HepG2 (cell line): ENCODE data around the gene S100A4. TPM values are rescaled to one million over a fixed set of nuclear protein-coding genes. Genes with fewer than 3 reads are reported as not detected.

Source experiments
- ATAC-seq: fragments of 200-7000 bp; cut with Tn5 transposase; 3 replicates; pipeline ENCODE4 v1.9.1; 2020; ENCODE audit warnings: mild to moderate bottlenecking, moderate library complexity
- BruUV-seq: library from RNA; stranded (reverse); fragments of 400-500 nt; replicated peaks from 2 replicates; lab custom pipeline; 2021; lab: Mats Ljungman, UMichigan
- CTCF ChIA-PET: fragments of 300-600 bp; formaldehyde crosslinking; extraction: SDS; loops from one replicate; lab custom pipeline; 2021; ENCODE audit warnings: low total read pairs, inconsistent platforms, low intra/inter-chr PET ratio; lab: Yijun Ruan, JAX
- POLR2A ChIA-PET: fragments of 350-600 bp; sonication (Branson Sonifier 250); formaldehyde crosslinking; loops from one replicate; lab custom pipeline; 2020; ENCODE audit warnings: antibody characterized with exemption, inconsistent platforms; lab: Yijun Ruan, JAX
- DNase-seq: peaks from one replicate; pipeline ENCODE4 v3.0.0-alpha.2; 2015; ENCODE audit warnings: low spot score
- FAIRE-seq: peaks from 3 replicates; lab custom pipeline; 2011; peaks lifted over from hg19 to GRCh38; lab: Jason Lieb, UNC
- H2AFZ ChIP-seq: one replicate; pipeline ENCODE4 v1.6.1; 2011; ENCODE audit warnings: low read length, inconsistent platforms
- H3K27ac ChIP-seq: fragments of 300-600 bp; 3 replicates; pipeline ENCODE4 v1.8.0; 2011; ENCODE audit warnings: mixed run types, mild to moderate bottlenecking, mixed read lengths, low read length, inconsistent platforms; ENCODE audit not compliant: insufficient read depth; ENCODE audit errors: extremely low read length
- H3K27me3 ChIP-seq, 2 experiments: fragments of 200-600 bp in 1 of 2; 2 replicates in 1 of 2; 3 replicates in 1 of 2; pipeline versions ENCODE4 v1.6.0 to v1.8.0; 2011; ENCODE audit warnings: low read length in 2 of 2, mild to moderate bottlenecking in 2 of 2, moderate library complexity in 2 of 2, inconsistent platforms in 1 of 2; ENCODE audit not compliant: insufficient read depth in 2 of 2, control insufficient read depth in 1 of 2
- H3K36me3 ChIP-seq, 2 experiments: fragments of 200-600 bp in 1 of 2; replicated peaks in 1 of 2; 2 replicates in 1 of 2; 3 replicates in 1 of 2; pipeline versions ENCODE4 v1.5.1 to v1.8.0; 2011; ENCODE audit warnings: low read length in 2 of 2, inconsistent platforms in 1 of 2; ENCODE audit not compliant: insufficient read depth in 2 of 2, control insufficient read depth in 1 of 2
- H3K4me1 ChIP-seq: 2 replicates; pipeline ENCODE4 v1.5.1; 2012; ENCODE audit warnings: low read length, inconsistent platforms; ENCODE audit not compliant: insufficient read depth
- H3K4me2 ChIP-seq: 2 replicates; pipeline ENCODE4 v1.6.0; 2011; ENCODE audit warnings: low read depth, low read length, inconsistent platforms
- H3K4me3 ChIP-seq, 3 experiments: fragments of 200-600 bp in 1 of 3; sonication (generic), shearing (Covaris generic) in 1 of 3; replicated peaks in 1 of 3; 2 replicates each; pipeline ENCODE4 v1.5.1; 2011 to 2016; ENCODE audit warnings: low read length in 3 of 3, inconsistent platforms in 2 of 3, low read depth in 2 of 3, mild to moderate bottlenecking in 2 of 3, control low read depth in 1 of 3, mixed read lengths in 1 of 3; ENCODE audit not compliant: insufficient read depth in 1 of 3
- H3K79me2 ChIP-seq: one replicate; pipeline ENCODE4 v1.6.1; 2011; ENCODE audit warnings: low read length, inconsistent platforms; ENCODE audit not compliant: insufficient read depth
- H3K9ac ChIP-seq: 2 replicates; pipeline ENCODE4 v1.6.0; 2011; ENCODE audit warnings: mild to moderate bottlenecking, low read depth, low read length, inconsistent platforms; ENCODE audit not compliant: insufficient read depth
- H3K9me3 ChIP-seq: 2 replicates; pipeline ENCODE4 v1.5.1; 2012; ENCODE audit warnings: mild to moderate bottlenecking, low read length
- H4K20me1 ChIP-seq: 2 replicates; pipeline ENCODE4 v1.6.0; 2011; ENCODE audit warnings: inconsistent platforms, mild to moderate bottlenecking, low read length, moderate library complexity; ENCODE audit not compliant: insufficient read depth
- ARNT2 ChIP-seq: sonication (generic); formaldehyde crosslinking; IDR thresholded peaks from 2 replicates; pipeline ENCODE4 v1.8.0; 2022; ENCODE audit warnings: mild to moderate bottlenecking, low read depth, missing genetic modification reagents, moderate library complexity
- KAT2B ChIP-seq: fragments of 150-350 bp; IDR thresholded peaks from 2 replicates; pipeline ENCODE4 v1.6.1; 2014; ENCODE audit warnings: low read depth, low read length, borderline replicate concordance
- KLF15 ChIP-seq: sonication (generic); formaldehyde crosslinking; IDR thresholded peaks from 2 replicates; pipeline ENCODE4 v1.8.1; 2023; ENCODE audit warnings: borderline replicate concordance, mild to moderate bottlenecking, inconsistent platforms, missing genetic modification reagents, mixed read lengths
- MATR3 ChIP-seq: sonication (generic); formaldehyde crosslinking; IDR thresholded peaks from 2 replicates; pipeline ENCODE4 v1.4.0; 2020; ENCODE audit warnings: missing genetic modification reagents
- SALL1 ChIP-seq: sonication (generic); formaldehyde crosslinking; IDR thresholded peaks from 2 replicates; pipeline ENCODE4 v1.8.0; 2022; ENCODE audit warnings: mild to moderate bottlenecking, missing genetic modification reagents
- TOE1 ChIP-seq: sonication (generic); formaldehyde crosslinking; IDR thresholded peaks from 2 replicates; pipeline ENCODE4 v1.4.0; 2020; ENCODE audit warnings: mild to moderate bottlenecking, missing genetic modification reagents
- ZNF10 ChIP-seq: sonication (generic); formaldehyde crosslinking; IDR thresholded peaks from 2 replicates; pipeline ENCODE4 v1.4.0; 2020; ENCODE audit warnings: mild to moderate bottlenecking, low read depth, missing genetic modification reagents, borderline replicate concordance
- WGBS: methylation state at CpG from one replicate; pipeline ENCODE4 v1.1.6; 2017; ENCODE audit warnings: low lambda C conversion rate; 5-methylcytosine and 5-hydroxymethylcytosine counted together
- in situ Hi-C: cut with HindIII; loops from 2 replicates; pipeline ENCODE4 v1.10.0; 2017; ENCODE audit warnings: low pct_unique_long_range_greater_than_20kb; ENCODE audit not compliant: extremely low pct_ligation_motif_present
- intact Hi-C: fragments of 100-400 bp; cut with micrococcal nuclease; formaldehyde crosslinking; loops from one replicate; pipeline ENCODE4 v1.10.0; 2022; ENCODE audit not compliant: unreplicated experiment
- polyA plus RNA-seq, 8 experiments: library from polyadenylated mRNA; depleted of rRNA in 3 of 8; stranded (reverse) in 7 of 8; unstranded in 1 of 8; fragments of >200 nt; fragmentation: Illumina TruSeq in 4 of 8; extraction: Trizol in 4 of 8; gene quantifications; 2 replicates each; pipeline versions ENCODE4 v1.2.1 to v1.2.3, GENCODE V29; 2011 to 2016; ENCODE audit warnings: low read depth in 4 of 8, missing spikeins in 1 of 8, mixed read lengths in 1 of 8; ENCODE audit not compliant: insufficient read depth in 1 of 8
- total RNA-seq, 5 experiments: library from RNA; depleted of rRNA; stranded (reverse); fragments of >200 nt; fragmentation: Illumina TruSeq; extraction: Trizol; gene quantifications; 2 replicates each; pipeline ENCODE4 v1.2.3, GENCODE V29; 2016; ENCODE audit warnings: low read depth in 1 of 5
- TF ChIP-seq, protein P1 (sequence below): sonication (generic); formaldehyde crosslinking; IDR thresholded peaks from 2 replicates; pipeline ENCODE4 v1.4.0; 2020; ENCODE audit warnings: mild to moderate bottlenecking, missing genetic modification reagents
- TF ChIP-seq, protein P2 (sequence below): sonication (generic); formaldehyde crosslinking; IDR thresholded peaks from 2 replicates; pipeline ENCODE4 v1.5.0; 2020; ENCODE audit warnings: missing genetic modification reagents

The S100A4 gene
- total and polyA plus RNA-seq, 2 of the 13 experiments (the other 11 are each of a cell fraction or from before 2014, with no cell fraction given): 12.9 to 20.2 TPM

GRCh38 chr1:153527683-153528040 lies 17.9 kb downstream of the S100A4 start:
- H3K79me2 ChIP-seq: no peaks in the 10 kb centered on the region
- H3K4me2 ChIP-seq: no peak overlapping the region
- H3K4me1 ChIP-seq: peaks cover 33% of the 10 kb centered on the region
- no peak overlapping the region for H2AFZ ChIP-seq
- TF ChIP-seq ARNT2 (no peak), MATR3 (CRISPR knock-in tag) (no peak), SALL1 (CRISPR knock-in tag) (no peak), ZNF10 (CRISPR knock-in tag) (no peak), KAT2B (no peak), TOE1 (CRISPR knock-in tag) (no peak), KLF15 (CRISPR knock-in tag) (no peak)
- TF ChIP-seq, protein P1, sequence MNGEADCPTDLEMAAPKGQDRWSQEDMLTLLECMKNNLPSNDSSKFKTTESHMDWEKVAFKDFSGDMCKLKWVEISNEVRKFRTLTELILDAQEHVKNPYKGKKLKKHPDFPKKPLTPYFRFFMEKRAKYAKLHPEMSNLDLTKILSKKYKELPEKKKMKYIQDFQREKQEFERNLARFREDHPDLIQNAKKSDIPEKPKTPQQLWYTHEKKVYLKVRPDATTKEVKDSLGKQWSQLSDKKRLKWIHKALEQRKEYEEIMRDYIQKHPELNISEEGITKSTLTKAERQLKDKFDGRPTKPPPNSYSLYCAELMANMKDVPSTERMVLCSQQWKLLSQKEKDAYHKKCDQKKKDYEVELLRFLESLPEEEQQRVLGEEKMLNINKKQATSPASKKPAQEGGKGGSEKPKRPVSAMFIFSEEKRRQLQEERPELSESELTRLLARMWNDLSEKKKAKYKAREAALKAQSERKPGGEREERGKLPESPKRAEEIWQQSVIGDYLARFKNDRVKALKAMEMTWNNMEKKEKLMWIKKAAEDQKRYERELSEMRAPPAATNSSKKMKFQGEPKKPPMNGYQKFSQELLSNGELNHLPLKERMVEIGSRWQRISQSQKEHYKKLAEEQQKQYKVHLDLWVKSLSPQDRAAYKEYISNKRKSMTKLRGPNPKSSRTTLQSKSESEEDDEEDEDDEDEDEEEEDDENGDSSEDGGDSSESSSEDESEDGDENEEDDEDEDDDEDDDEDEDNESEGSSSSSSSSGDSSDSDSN: no peak
- TF ChIP-seq, protein P2, sequence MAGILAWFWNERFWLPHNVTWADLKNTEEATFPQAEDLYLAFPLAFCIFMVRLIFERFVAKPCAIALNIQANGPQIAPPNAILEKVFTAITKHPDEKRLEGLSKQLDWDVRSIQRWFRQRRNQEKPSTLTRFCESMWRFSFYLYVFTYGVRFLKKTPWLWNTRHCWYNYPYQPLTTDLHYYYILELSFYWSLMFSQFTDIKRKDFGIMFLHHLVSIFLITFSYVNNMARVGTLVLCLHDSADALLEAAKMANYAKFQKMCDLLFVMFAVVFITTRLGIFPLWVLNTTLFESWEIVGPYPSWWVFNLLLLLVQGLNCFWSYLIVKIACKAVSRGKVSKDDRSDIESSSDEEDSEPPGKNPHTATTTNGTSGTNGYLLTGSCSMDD (CRISPR knock-in tag): no peak
- H4K20me1 ChIP-seq: no peaks in the 10 kb centered on the region
- BruUV-seq: no TSS peak
- WGBS: 71% methylated on average over 5 of the region's 5 CpGs
- ChIA-PET POLR2A (no interaction called here), CTCF (no interaction called here)
- no peak overlapping the region for H3K4me3 ChIP-seq
- intact Hi-C loops: no loop called here
- DNase-seq (no peak), FAIRE-seq (no peak), ATAC-seq (no peak)
- in situ Hi-C loops: no loop called here
- H3K9me3 ChIP-seq: no peaks in the 10 kb centered on the region
- no peaks in the 10 kb centered on the region for H3K36me3 ChIP-seq
- H3K9ac ChIP-seq: no peak overlapping the region
- H3K27ac ChIP-seq: no peak overlapping the region
- no peaks in the 10 kb centered on the region for H3K27me3 ChIP-seq
